Activated CD4-positive, alpha-beta T cell treated with anti-CD3 and anti-CD28 coated beads for 4 hours (primary cell): Measurements from ENCODE around the gene XPO6.

ENCODE experiments used
- DNase-seq, 2 donors: peaks; one replicate each; pipeline ENCODE4 v3.0.0-alpha.2; 2020

The XPO6 gene

DNA sequence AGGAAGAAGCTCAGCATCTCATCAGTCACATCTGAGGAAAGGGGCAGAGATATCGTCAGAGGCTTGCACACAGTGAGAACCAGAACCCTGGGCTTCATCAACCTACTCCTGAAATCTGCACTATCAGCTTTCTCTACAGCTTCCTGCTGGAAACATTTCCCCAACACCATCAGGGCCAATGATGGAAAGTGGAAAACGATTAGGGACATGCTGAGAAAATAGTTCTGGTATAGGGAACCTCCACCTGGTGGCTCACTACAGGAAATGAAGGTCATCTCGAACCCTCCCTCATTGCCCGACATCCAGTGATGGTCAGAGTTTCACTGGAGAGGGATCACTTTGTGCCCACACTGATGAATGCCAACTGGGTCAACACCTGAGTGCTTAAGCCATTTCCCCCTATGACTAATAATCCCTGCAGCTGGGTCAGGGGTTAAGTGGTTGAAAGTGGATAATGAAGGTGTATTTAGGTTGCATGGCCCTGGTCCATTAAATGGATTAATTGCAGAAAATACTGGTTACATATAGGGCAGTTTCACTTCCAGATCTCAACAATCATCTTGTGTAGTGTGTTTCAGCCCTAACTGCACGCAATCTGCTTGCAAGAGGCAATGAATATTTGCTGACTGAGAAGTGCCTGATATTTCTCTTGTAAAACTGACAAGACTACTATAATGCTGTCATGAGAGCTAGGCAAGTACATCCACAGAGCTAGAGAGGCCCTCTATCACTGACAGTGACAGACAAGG is 105.1 kb downstream of the XPO6 start:
- DNase-seq, result no peak

GRCh38 chr16:28105954-28106353 is 105.8 kb downstream of the XPO6 start:
- no peak for DNase-seq

DNA sequence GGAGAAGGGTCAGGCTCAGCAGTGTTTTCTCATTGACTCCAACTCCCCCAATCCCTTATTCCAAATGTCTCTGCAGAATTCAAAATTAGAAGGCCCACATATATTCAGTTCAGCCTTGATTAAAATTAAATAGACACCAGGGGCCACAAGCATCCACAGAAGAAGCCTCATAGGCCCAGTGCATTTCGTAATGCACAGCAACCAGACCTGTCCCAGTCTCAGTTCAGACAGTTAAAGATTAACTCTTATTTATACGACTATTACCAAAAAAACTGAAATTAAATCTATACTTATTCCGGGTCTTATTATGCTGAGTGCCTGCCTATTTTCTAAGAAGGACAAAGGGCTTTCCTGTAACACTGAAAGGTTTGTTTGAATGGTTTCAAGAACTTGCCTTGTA is 106.5 kb downstream of the XPO6 start:
- DNase-seq, result no peak

DNA sequence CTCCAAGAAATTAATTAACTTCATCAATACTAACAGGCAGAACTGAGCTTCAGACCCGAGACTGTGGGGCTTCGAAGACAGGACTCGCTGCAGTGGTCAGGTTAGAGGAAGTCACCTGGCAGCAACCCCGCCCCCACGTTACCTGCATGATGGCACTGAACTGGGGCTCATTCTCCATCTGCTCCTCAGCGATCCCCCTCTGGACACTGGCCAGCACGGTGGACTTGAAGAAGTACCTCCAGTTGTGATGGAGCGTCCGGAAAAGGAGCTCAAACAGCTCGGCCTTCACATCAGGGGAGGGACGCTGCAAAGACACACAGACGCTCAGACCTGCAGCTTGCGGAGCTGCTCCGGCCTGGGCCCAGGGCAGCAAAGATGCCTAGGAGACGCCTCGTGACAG is 107.4 kb downstream of the XPO6 start:
- no peak for DNase-seq

GRCh38 chr16:28103516-28104170 is 108.1 kb downstream of the XPO6 start:
- no peak for DNase-seq

GRCh38 chr16:28101533-28101890 is 110.3 kb downstream of the XPO6 start:
- DNase-seq, result no peak

DNA sequence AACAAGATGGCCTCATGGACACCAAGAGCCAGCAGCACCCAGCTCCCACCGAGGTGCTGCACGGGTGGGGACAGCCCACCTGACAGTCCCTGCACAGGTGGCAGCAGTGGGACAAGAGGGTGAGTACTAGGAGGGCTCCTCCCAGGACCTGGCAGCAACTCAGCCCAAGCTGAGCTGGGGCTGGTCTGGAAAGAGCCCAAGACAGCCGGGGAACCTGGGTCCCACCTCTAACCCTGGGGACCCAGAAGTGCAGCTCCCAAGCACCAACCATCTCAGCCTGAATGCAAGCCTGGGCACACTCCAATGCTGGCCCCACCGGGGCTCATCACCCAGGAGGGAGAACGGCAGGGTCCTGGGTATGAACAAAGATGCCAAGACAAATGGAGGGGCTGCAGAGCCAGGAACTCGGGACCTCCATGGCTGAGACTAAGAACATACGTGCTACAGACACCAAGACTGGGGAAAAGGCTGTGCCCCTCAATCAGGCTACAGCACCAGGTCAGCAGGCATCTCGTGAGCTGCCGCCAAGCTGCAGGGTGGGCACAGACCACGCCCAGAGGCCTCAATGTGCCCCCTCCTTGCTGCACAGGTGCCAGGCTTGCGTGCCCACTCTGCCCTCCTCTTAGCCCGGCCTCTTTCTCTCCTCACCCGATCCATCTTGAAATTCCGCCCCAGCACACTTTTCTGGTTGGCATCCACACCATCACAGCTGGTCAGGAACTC is 110.8 kb downstream of the XPO6 start:
- DNase-seq, result no peak

- no peak for DNase-seq
These were observed 112.5 kb downstream of the XPO6 start for GRCh38 chr16:28098959-28099945.

DNA sequence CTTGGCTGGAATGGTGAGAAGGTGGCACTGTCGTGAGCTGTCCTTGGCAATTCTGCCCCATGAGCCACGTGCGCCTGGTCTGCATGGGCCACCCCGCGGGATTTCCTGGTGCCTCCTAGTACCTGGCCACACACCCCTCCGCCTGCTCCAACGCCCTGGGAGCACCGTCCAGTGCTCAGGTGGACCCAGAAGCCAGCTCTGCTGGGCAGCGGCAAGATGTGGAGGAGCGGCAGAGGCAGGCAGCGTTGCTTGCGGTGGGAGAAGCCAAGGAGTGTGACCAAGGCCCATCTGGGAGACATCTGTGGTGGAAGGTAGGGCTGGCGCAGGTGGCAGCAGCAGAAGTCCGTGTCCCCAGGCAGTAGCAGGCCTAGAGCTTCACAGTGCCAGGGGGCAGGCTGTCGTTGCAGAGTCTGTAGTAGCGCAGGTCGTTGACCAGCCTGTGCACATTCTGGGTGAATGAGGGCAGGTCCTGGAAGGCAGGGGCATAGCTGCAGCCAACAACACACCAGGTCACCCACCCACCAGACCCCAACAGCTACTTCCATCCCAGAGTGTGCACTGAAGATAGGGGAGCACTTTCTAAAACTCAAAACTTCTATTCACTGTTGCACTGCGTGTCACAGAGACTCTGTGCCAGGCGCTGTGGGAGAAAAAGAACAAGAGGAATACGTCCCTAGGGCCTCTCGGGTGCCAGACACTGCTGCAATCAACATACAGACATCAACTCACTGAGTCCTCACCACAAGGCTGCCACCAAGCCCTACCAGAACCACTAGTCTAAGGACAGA is 113.4 kb downstream of the XPO6 start:
- DNase-seq, result no peak

GRCh38 chr16:28096983-28097899 is 114.5 kb downstream of the XPO6 start:
- no peak for DNase-seq

- no peak for DNase-seq
These were observed 118.4 kb downstream of the XPO6 start for GRCh38 chr16:28093385-28093725.

DNA sequence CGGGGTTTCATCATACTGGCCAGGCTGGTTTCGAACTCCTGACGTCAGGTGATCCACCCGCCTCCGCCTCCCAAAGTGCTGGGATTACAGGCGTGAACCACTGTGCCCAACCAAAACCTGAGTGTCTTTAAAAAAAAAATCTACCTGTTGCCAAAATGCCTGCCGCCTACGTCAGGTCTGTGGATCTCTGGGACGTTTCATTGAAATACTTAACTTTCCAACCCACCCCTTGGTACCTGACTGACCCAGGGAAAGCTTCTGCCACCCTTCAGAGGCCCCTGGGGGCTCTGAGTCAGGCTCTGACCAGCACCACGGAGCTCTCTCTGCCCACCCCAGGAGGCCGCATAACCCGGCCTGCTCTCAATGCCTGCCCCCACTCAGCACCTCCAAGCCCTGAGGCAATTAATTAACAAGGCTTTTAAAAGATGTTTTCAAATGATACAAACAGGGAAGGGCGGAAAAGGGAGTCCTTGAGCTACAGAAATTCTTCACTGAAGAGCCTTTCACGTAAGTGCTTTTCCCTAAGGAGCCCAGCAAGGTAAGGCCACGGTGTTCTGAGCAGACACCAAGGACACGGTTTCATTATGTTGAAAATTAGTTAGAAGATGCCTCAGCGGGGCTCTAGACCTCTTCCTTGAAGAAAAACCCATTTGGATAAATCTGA is 118.9 kb downstream of the XPO6 start:
- no peak for DNase-seq

DNA sequence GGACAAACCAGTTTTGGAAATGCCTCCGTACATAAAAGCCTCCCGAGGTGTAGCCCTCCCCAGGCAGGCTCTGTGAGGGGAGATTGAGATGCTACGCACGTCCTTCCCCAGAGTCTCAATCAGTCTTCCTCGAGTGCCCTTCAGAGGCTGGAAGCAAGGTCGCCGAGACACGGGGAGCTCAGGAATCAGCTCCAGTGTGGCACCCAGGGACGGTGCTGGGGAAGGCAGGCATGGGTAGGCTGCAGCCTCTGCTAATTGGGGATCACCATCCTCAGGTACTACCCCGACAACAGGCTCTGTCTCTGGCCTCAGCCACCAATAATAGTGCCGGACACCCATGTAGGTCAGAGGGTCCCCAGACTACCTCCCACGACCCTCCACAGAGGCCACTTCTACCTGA is 120.1 kb downstream of the XPO6 start:
- DNase-seq, result no peak

DNA sequence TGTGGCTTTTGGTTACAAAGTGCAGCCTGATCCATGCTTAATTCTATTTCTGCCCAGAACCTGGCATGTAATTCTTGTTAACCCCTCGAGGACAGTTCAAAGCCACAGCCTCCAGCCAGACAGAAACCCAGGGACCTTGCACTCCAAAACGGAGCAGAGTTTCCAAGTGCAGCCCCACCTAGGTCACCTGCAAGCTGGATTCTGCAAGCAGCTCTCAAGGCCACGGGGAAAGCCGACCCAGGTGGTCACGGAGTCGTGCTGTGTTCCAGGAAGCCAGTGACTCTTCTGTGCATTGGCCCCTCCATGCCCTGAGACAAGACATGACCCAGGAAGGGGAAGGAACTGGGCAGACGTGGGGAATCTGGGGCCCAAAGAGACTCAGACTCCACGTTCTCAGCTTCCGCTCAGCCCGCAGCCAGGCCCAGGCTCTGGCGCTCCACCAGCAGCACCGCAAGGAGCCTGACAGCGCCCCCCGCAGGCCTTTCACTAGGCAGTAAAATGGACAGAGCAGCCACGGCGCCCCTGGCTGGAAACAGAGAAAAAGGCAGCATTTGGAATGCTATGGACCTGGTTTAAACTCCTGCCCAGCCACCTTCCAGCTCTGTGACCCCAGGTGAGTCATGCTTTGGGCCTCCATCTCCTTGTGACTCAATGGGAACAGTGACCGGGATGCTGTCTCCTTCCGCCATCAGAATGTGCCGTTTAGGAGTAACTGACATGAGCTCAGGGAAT is 121.0 kb downstream of the XPO6 start:
- no peak for DNase-seq

DNA sequence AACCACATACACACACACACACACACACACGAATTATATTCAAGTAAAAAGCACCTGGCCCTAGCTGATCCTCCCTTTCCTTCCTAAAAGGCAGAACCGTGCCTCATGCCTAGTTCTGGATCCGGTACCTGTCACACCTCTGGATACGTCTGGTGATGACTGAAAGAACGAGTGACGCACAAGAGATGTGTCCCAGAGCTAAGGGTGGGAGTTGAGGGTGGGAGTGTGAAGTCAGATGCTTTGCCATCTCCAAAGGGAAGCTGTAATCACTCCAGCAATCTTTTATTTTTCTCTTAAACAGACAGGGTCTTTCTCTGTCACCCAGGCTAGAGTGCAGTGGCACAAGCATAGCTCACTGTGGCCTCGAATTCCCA is 121.8 kb downstream of the XPO6 start:
- no peak for DNase-seq

DNA sequence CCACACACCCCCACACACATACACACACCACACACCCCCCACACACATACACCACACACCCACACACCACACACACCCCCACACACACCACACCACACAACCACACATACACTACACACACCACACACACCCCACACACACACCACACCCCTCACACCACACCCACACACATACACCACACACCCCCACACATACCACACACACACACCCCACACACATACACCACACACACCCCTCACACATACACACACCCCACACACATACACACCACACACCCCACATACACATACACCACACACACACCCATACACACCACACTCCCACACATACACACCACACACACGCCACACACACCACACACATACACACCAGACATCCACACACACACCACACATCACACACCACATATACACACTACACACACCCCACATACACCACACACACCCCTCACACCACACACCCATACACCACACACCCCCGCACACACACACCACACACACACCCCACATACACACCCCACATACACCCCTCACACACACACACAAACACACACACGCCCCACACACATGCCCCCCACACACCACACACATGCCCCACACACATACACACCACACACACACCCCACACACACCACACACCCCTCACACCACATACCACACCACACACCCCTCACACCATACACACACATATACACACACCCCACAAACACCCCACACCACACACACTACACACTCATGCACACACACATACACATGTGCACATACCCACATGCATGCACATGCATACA is 122.4 kb downstream of the XPO6 start:
- DNase-seq, result no peak

DNA sequence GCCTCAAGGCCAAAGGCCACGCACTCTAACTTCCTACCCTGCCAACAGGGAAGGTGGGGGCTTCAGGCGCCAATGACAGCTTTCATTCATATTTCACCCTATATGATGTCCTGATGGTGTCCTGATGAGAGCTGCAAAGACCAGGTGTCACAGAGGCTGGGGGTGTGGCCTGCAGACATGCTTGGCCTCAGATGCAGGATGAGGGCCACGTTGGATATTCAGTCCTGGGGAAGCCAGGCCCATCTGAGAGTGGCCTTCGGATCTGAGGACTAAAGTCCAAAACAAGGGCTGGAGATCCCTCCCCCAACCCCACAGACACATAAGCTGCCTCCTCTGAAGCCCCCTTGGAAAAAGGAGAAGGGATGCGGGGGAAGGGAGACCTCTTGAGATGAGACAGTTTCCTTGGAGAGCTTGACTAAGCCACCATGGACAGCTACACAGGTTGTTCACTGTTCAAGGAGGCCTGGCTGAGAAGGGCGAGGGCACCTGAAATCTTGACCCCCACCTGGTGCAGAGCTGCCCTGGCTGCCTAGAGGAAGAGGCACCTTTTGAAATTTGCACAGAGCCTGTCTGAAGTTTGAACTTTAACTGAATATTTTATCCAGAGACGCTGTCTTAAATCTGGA is 124.0 kb downstream of the XPO6 start:
- DNase-seq, result no peak

GRCh38 chr16:28087140-28087660 is 124.6 kb downstream of the XPO6 start:
- DNase-seq, result no peak
